Jurkat, Clone E6-1 (cell line): ENCODE results near the gene TSBP1.
"Not testable (repeated sequence)": the region's sequence is repeated elsewhere in the genome, so short reads cannot be mapped to it uniquely, and the experiment has no call there.

Experiments
- DNase-seq: peaks from one replicate; pipeline ENCODE4 v3.0.0-alpha.2; 2011; ENCODE audit warnings: low read depth, low spot score
- H3K4me3 ChIP-seq: 2 replicates; pipeline ENCODE4 v1.5.1; 2011; ENCODE audit warnings: mild to moderate bottlenecking, low read length, control low read depth, moderate library complexity

The TSBP1 gene

GRCh38 chr6:32294980-32295379, 76.7 kb downstream of the TSBP1 start:
- not testable (repeated sequence) for DNase-seq, H3K4me3 ChIP-seq

DNA sequence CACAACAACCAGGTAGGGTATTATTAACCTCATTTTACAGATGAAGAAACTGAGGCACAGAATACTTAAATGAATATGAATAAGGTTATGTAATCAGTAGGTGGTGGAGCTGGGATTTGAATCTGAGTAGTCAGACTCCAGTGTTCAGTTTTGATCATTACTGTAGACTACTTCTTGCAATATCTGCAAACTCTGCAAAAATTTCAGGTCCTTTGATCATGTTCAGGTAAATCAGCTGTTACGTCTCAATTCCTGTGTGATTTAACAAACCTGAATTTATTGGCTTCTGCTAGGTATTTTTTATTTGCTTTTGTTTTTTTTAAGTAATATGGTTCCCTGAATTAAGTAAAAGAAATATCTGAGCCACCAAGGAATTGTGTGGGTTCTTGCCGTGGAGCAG, 77.1 kb downstream of the TSBP1 start:
- no peak overlapping the region for H3K4me3 ChIP-seq
- DNase-seq = no peak

GRCh38 chr6:32293695-32294094, 78.0 kb downstream of the TSBP1 start:
- no peak overlapping the region for H3K4me3 ChIP-seq
- no peak for DNase-seq

DNA sequence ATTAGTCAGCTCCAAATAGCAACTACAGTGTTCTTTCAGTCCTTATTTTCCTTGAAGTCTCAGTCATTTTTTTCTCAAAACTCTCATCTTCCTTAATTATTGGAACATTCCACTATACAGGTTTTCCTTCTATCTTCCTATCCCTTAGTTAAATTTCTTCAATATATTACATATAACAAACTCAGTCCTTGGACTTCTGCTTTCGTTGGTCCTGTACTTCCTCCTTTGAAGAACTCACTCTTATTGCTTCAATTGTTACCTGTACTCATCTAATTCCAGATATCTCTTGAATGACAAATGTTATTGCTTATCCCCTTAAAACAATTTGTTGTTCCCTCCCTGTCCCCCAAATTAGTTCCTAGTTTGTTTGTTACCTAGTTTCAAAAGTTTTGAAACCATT, 80.2 kb downstream of the TSBP1 start:
- DNase-seq = no peak
- H3K4me3 ChIP-seq = no peak overlapping the region

DNA sequence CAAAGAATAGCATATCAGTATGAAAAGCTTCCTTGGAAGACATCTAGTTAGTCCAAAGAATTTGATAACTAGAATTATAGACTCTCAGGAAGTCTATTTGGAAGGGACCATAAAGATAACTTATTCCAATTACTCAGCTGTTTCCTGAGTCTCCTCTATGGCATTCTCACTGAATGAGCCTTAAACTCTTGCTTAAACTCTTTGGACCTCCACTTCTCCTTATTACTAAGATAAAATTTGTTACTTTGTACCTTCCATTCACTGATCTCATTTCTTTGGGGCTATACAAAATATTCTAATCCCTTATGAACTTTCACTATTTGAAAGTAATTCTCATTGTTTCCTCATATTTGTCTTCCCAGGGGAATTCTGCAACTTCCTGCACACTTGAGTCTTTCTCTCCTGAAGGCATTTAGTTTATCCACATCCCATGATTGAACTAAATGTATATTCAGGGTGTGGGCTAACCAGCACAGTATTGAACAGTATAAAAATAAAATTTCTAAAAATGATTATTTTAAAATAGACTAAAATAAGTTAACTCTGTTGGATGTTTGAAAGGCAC, 80.7 kb downstream of the TSBP1 start:
- no peak overlapping the region for H3K4me3 ChIP-seq
- no peak for DNase-seq

GRCh38 chr6:32288426-32288825, 83.3 kb downstream of the TSBP1 start:
- no peak for DNase-seq
- H3K4me3 ChIP-seq = no peak overlapping the region

- DNase-seq, H3K4me3 ChIP-seq: not testable (repeated sequence)
Measured at GRCh38 chr6:32273801-32274577, 97.7 kb downstream of the TSBP1 start.

GRCh38 chr6:32271429-32271828, 100.3 kb downstream of the TSBP1 start:
- no peak for DNase-seq
- no peak overlapping the region for H3K4me3 ChIP-seq

DNA sequence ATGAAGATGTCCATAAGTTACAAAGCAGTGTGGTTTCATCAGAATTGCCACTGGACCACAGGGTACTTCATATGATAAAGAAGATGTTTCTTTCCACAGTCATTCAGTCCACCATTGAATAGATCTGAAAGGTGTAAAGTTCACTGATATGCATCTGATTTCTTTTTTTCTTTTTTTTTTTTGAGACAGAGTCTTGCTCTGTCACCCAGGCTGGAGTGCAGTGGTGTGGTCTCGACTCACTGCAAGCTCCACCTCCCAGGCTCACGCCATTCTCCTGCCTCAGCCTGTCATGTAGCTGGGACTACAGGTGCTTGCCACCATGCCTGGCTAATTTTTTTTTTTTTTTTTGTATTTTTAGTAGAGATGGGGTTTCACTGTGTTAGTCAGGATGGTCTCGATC, 103.2 kb downstream of the TSBP1 start:
- not testable (repeated sequence) for DNase-seq, H3K4me3 ChIP-seq

- no peak overlapping the region for H3K4me3 ChIP-seq
- DNase-seq = no peak
Measured at GRCh38 chr6:32267035-32267434, 104.7 kb downstream of the TSBP1 start.

- not testable (repeated sequence) for H3K4me3 ChIP-seq, DNase-seq
Measured at GRCh38 chr6:32257262-32257661, 114.4 kb downstream of the TSBP1 start.

DNA sequence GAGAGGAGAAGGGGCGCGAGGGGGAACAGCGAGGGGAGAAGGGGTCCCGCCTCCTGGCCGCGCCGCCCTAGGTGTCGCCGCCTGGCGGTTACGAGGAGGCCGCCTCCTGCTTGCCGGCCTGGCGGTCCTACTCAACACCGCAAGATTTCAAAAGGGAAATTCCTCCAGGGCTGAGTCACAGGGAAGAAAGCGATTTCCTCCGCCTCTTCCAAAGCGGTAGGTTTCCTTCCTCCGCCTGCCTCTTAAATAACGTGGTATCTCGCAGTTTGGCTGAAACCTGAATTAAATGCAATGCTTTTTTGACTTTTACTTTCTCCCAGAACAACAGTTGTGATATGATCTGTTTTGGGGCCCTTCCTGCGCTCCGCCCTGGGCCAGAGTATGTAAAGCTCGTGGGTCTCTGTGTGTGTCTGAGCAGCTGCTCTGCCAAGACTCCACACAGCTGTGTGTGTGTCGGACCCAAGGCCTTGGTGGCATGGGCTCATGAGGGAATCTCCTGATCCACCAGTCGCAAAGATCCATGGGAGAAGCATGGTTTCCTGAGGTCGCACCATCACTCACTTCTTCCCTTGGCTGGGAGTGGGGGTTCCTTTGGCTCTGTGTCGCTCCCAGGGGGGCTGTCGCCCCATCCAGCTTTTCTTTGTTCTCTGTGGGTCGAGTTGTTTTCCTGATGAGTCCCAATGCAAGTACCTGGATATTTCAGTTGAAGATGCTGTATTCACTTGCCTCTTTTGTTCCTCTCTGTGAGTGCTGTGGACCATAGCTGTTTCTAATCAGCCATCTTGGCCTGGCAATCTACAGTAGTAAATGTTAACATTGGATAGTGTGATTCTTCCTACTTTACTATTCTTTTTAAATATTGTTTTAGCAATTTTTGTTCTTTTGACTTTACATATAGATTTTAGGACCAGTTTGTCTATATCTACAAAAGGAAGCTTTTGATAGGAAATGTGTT, 116.2 kb downstream of the TSBP1 start:
- no peak overlapping the region for H3K4me3 ChIP-seq
- DNase-seq = no peak

- H3K4me3 ChIP-seq = no peak overlapping the region
- DNase-seq = no peak
Measured at GRCh38 chr6:32254761-32255198, 116.9 kb downstream of the TSBP1 start.

GRCh38 chr6:32252331-32253009, 119.2 kb downstream of the TSBP1 start:
- H3K4me3 ChIP-seq = no peak overlapping the region
- DNase-seq = no peak

- no peak overlapping the region for H3K4me3 ChIP-seq
- no peak for DNase-seq
Measured at GRCh38 chr6:32249262-32249661, 122.4 kb downstream of the TSBP1 start.

- DNase-seq = no peak
- no peak overlapping the region for H3K4me3 ChIP-seq
Measured at GRCh38 chr6:32247401-32247800, 124.3 kb downstream of the TSBP1 start.

- peak; percentile 43 for DNase-seq
- no peak overlapping the region for H3K4me3 ChIP-seq
Measured at GRCh38 chr6:32244946-32245398, 126.7 kb downstream of the TSBP1 start.

DNA sequence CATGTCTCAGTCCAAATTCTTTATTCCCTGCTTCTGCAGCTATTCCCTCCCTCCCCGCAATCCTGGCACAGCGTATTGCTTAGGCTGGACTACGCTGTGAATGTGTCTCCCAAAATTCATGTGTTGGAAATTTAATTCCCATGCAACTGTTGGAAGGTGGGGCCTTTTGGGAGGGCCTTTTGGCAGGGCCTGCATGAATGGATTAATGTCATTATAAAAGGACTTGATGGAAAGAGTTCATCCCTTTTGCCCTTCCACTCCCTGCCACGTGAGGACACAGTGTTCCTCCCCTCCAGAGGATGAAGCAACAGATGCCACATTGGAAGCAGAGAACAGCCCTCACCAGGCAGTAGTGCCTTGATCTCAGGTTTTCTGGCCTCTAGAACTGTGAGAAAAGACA, 127.4 kb downstream of the TSBP1 start:
- no peak overlapping the region for H3K4me3 ChIP-seq
- no peak for DNase-seq
